ENCODE results near the gene VMP1. TPM values are rescaled to one million over a fixed set of nuclear protein-coding genes. Genes with fewer than 3 reads are reported as not detected.

The VMP1 gene
- 100 to 1,000 TPM; 213 to 459 TPM for total RNA-seq
- long read RNA-seq, full-length matches to known transcripts = 246 of 283 reads
- long read RNA-seq, partial matches to known transcripts = 8 of 283 reads
- long read RNA-seq, other reads (novel, unspliced or antisense) = 29 of 283 reads

GRCh38 chr17:59707149-59707970 lies at the start of gene VMP1, which contains the start of gene PTRH2:
TSS of gene VMP1 (plus strand) at chr17:59707654. CDS start at chr17:59731447, 23,793 bp downstream.
TSS of gene PTRH2 (minus strand) at chr17:59707430. CDS start at chr17:59697978, 9,452 bp downstream.
- DNase-seq = peak; percentile 97 to 99
- peak; percentile 95 for ATAC-seq
- intact Hi-C loops (cut with DNase I, micrococcal nuclease) = no loop called here

GRCh38 chr17:59666235-59666634 lies 41.2 kb upstream of the VMP1 start:
- DNase-seq (peak; percentile 23 to 63), ATAC-seq (peak; percentile 79)
- intact Hi-C loops (cut with DNase I, micrococcal nuclease) = no loop called here

GRCh38 chr17:59668816-59669215 lies 38.6 kb upstream of the VMP1 start:
- no peak for DNase-seq
- no peak for ATAC-seq
- intact Hi-C loops (cut with DNase I, micrococcal nuclease) = no loop called here

DNA sequence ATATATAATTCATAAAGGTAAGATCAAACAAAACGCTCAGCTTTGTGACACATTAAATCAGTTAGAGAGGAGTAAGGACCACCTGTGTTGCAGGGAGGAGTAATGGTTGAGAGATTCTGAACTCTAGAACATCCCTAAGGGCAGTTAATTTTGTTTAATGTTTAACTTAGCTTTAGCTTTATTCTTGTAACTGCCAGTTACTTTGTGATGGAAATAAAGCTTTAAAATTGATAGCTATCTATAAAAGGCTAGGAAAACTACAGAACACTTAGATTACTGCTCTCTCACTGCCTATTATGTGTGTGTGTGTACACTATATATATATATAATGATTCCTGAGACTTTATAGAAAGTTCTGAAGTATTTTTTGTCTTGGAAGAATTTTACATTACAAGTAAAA lies 38.0 kb upstream of the VMP1 start:
- intact Hi-C loops (cut with DNase I, micrococcal nuclease) = no loop called here
- DNase-seq = no peak
- ATAC-seq = peak; percentile 73

- ATAC-seq = no peak
- intact Hi-C loops (cut with DNase I, micrococcal nuclease) = loop anchor here in 1 of 2 donors (10.0 kb wide), 1 partner anchor 385 kb away; no protein-coding TSS in a partner anchor
Observed at GRCh38 chr17:59669944-59670343, 37.5 kb upstream of the VMP1 start.

GRCh38 chr17:59671386-59671785 lies 36.1 kb upstream of the VMP1 start:
- intact Hi-C loops (cut with DNase I, micrococcal nuclease) = loop anchor here in 1 of 2 donors (10.0 kb wide), 1 partner anchor 383 kb away; no protein-coding TSS in a partner anchor
- no peak for DNase-seq
- ATAC-seq = peak; percentile 19

More at GRCh38 chr17:59669944-59670343, 37.5 kb upstream of the VMP1 start:
- DNase-seq = no peak

DNA sequence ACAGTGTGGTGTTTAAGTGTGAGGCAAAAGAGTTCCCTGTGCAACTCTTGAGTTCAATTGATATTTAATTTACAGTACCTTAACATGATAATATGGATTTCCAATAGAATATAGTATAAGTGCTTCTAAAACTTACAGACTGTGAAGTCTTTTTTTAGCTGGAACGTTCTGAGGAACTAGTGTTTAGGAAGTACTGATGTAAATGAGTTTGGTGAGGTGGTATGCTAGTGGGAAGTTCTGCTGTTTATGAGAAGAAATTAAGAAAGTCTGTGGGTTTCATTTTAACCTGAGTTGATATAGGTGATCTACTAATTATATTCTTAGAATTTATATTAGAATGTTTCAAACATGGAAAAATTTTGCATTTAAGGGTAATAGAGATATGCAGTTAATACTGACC lies 32.2 kb upstream of the VMP1 start:
- intact Hi-C loops (cut with DNase I, micrococcal nuclease) = loop anchor here in 1 of 2 donors (10.0 kb wide), 1 partner anchor 380 kb away; no protein-coding TSS in a partner anchor
- DNase-seq (no peak), ATAC-seq (no peak)

DNA sequence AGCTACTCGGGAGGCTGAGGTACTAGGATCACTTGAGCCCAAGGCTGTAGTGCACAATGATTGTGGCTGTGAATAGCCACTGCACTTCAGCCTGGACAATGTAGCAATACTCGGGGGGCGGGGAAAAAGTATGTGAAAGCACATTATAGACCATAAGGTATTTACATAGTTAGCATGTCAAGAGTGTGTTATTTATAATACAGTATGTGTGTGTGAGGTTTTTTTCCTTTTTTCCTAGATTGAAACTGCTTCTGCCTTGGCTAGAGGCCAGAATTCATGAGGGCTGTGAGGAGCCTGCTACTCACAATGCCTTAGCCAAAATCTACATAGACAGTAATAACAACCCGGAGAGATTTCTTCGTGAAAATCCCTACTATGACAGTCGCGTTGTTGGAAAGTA lies 30.7 kb upstream of the VMP1 start:
- DNase-seq (no peak), ATAC-seq (peak; percentile 27)
- intact Hi-C loops (cut with DNase I, micrococcal nuclease) = loop anchor here in 1 of 2 donors (10.0 kb wide), 1 partner anchor 378 kb away; no protein-coding TSS in a partner anchor

- intact Hi-C loops (cut with DNase I, micrococcal nuclease) = loop anchor here in 1 of 2 donors (10.0 kb wide), 1 partner anchor 376 kb away; no protein-coding TSS in a partner anchor
- ATAC-seq (peak; percentile 62), DNase-seq (no peak)
Observed at GRCh38 chr17:59678918-59679317, 28.5 kb upstream of the VMP1 start.

DNA sequence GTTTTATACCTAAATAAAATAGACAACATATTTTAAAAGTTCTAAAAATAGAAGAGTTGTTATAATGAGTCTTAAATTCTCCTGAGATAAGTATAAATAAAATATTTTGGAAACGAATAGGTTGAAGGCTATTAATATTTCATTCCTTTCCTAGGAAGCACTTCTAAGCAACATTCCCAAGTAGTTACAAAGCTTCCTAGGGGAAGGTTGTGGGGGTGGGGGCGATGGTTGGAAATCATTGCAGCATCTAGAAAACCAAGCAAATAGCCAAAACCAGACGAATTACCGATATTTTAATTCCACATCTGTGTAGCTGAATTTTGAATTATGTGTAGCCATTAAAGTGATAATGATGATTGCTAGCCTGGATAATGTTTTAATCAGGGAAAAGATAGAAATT lies 27.1 kb upstream of the VMP1 start:
- DNase-seq = no peak
- intact Hi-C loops (cut with DNase I, micrococcal nuclease) = no loop called here
- no peak for ATAC-seq

GRCh38 chr17:59683283-59683682 lies 24.2 kb upstream of the VMP1 start:
- intact Hi-C loops (cut with DNase I, micrococcal nuclease) = no loop called here
- DNase-seq (no peak), ATAC-seq (peak; percentile 79)

GRCh38 chr17:59684967-59685366 lies 22.5 kb upstream of the VMP1 start:
- no peak for DNase-seq
- ATAC-seq = no peak
- intact Hi-C loops (cut with DNase I, micrococcal nuclease) = no loop called here

- ATAC-seq (no peak), DNase-seq (no peak)
- intact Hi-C loops (cut with DNase I, micrococcal nuclease) = no loop called here
Observed at GRCh38 chr17:59688008-59688407, 19.4 kb upstream of the VMP1 start.

GRCh38 chr17:59688496-59688895 lies 19.0 kb upstream of the VMP1 start:
- intact Hi-C loops (cut with DNase I, micrococcal nuclease) = no loop called here
- no peak for ATAC-seq
- DNase-seq = no peak

GRCh38 chr17:59693582-59693981 lies 13.9 kb upstream of the VMP1 start:
- DNase-seq = no peak
- ATAC-seq = no peak
- intact Hi-C loops (cut with DNase I, micrococcal nuclease) = no loop called here

DNA sequence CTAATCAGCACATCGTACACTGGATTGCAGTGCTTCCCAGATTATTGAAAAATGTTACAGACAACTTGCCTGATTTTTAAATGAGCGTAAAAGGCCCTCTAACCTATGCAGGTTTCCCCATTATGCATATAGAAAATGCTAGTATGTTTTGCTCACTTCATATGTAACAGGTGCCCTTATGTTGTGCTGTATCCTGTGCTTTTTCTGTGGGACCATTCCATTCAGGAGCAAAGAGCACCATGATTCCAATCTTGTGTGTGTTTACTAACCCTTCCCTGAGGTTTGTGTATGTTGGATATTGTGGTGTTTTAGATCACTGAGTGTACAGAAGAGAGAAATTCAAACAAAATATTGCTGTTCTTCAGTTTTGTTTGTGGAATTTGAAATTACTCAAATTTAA lies 13.1 kb upstream of the VMP1 start:
- ATAC-seq (no peak), DNase-seq (no peak)
- intact Hi-C loops (cut with DNase I, micrococcal nuclease) = no loop called here

- DNase-seq (no peak), ATAC-seq (peak; percentile 31)
- intact Hi-C loops (cut with DNase I, micrococcal nuclease) = no loop called here
Observed at GRCh38 chr17:59695945-59696681, 11.3 kb upstream of the VMP1 start.

- no peak for DNase-seq
- intact Hi-C loops (cut with DNase I, micrococcal nuclease) = no loop called here
- peak; percentile 74 for ATAC-seq
Observed at GRCh38 chr17:59696682-59697277, 10.7 kb upstream of the VMP1 start.

DNA sequence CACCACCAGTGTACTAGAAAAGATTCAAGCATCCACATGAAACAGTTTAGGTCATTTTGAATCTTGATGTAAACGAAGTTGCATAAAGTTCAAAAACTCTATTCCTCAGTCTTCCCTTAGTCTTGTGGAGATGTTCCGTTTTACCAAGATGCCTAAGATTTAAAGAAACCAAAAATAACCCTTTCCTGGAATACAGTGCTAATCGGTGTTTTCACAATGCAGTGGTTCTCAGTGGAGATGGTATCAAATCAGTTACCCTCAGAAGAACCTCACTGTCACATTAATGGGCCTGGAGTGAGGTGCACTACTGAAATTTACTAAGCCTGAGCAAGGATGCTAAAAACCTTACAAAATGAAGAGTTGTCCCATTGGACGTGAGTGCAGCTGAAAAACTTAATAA lies 9.3 kb upstream of the VMP1 start:
- intact Hi-C loops (cut with DNase I, micrococcal nuclease) = no loop called here
- DNase-seq = no peak
- no peak for ATAC-seq

Data from left colon (tissue), 2 donors.